Measurements from ENCODE around the gene PGAP1. TPM values are rescaled to one million over a fixed set of nuclear protein-coding genes. Genes with fewer than 3 reads are reported as not detected.

The PGAP1 gene
- total and polyA plus RNA-seq, 10 donors, result 0.38 to 10.1 (median 5.3) TPM

- H3K27ac ChIP-seq, result no peak overlapping the region
- no peaks in the 10 kb centered on the region for H3K4me1 ChIP-seq
- H3K4me3 ChIP-seq, result no peak overlapping the region
- H3K9me3 ChIP-seq, result no peaks in the 10 kb centered on the region
- intact Hi-C loops (cut with DNase I; ENCODE audit: low total_unique reads), result no loop called here
- TF ChIP-seq POLR2AphosphoS5 (IDR thresholded peaks at IDR 0.05) (no peak), POLR2A (IDR thresholded peaks at IDR 0.05) (no peak), CTCF (IDR thresholded peaks at IDR 0.05 in 8 of 11, conservative IDR thresholded peaks at IDR 0.05 in 3 of 11) (no peak)
- WGBS, 5 donors, result 72 to 85% (median 83%) methylated on average over 4 of the region's 4 CpGs
- no peaks in the 10 kb centered on the region for H3K36me3 ChIP-seq
- H3K27me3 ChIP-seq (replicated peaks in 1 of 7), result no peaks in the 10 kb centered on the region
- no peak for DNase-seq
Observed at GRCh38 chr2:196941398-196942078, 15.0 kb upstream of the PGAP1 start.

- no peak for DNase-seq
- H3K4me1 ChIP-seq, result no peaks in the 10 kb centered on the region
- no peaks in the 10 kb centered on the region for H3K9me3 ChIP-seq
- H3K27ac ChIP-seq, result no peak overlapping the region
- WGBS, 5 donors, result 94 to 100% (median 100%) methylated on average over 1 of the region's 1 CpG
- intact Hi-C loops (cut with DNase I; ENCODE audit: low total_unique reads), result no loop called here
- TF ChIP-seq CTCF (IDR thresholded peaks at IDR 0.05 in 8 of 11, conservative IDR thresholded peaks at IDR 0.05 in 3 of 11), result no peak
- no peak for TF ChIP-seq POLR2AphosphoS5 (IDR thresholded peaks at IDR 0.05)
- TF ChIP-seq POLR2A (IDR thresholded peaks at IDR 0.05), result no peak
- no peak overlapping the region for H3K4me3 ChIP-seq
- H3K27me3 ChIP-seq (replicated peaks in 1 of 7), result no peaks in the 10 kb centered on the region
- H3K36me3 ChIP-seq, result no peaks in the 10 kb centered on the region
Observed at GRCh38 chr2:196939371-196939770, 12.9 kb upstream of the PGAP1 start.

GRCh38 chr2:196935432-196935831, 8.9 kb upstream of the PGAP1 start:
- H3K4me1 ChIP-seq, result no peaks in the 10 kb centered on the region
- no peak overlapping the region for H3K4me3 ChIP-seq
- TF ChIP-seq POLR2A (IDR thresholded peaks at IDR 0.05) (no peak), CTCF (IDR thresholded peaks at IDR 0.05 in 8 of 11, conservative IDR thresholded peaks at IDR 0.05 in 3 of 11) (no peak), POLR2AphosphoS5 (IDR thresholded peaks at IDR 0.05) (no peak)
- no peaks in the 10 kb centered on the region for H3K9me3 ChIP-seq
- H3K27me3 ChIP-seq (replicated peaks in 1 of 7), result no peaks in the 10 kb centered on the region
- no peaks in the 10 kb centered on the region for H3K36me3 ChIP-seq
- intact Hi-C loops (cut with DNase I; ENCODE audit: low total_unique reads), result no loop called here
- 69 to 85% (median 77%) methylated on average over 2 of the region's 2 CpGs for WGBS, 5 donors
- no peak overlapping the region for H3K27ac ChIP-seq
- DNase-seq, result no peak

GRCh38 chr2:196934672-196935071, 8.2 kb upstream of the PGAP1 start:
- no peaks in the 10 kb centered on the region for H3K9me3 ChIP-seq
- no peaks in the 10 kb centered on the region for H3K27me3 ChIP-seq (replicated peaks in 1 of 7)
- no peaks in the 10 kb centered on the region for H3K4me1 ChIP-seq
- intact Hi-C loops (cut with DNase I; ENCODE audit: low total_unique reads), result no loop called here
- 52 to 76% (median 69%) methylated on average over 1 of the region's 1 CpG for WGBS, 5 donors
- no peaks in the 10 kb centered on the region for H3K36me3 ChIP-seq
- DNase-seq, result no peak
- TF ChIP-seq CTCF (IDR thresholded peaks at IDR 0.05 in 8 of 11, conservative IDR thresholded peaks at IDR 0.05 in 3 of 11) (no peak), POLR2A (IDR thresholded peaks at IDR 0.05) (no peak), POLR2AphosphoS5 (IDR thresholded peaks at IDR 0.05) (no peak)
- H3K4me3 ChIP-seq, result no peak overlapping the region
- no peak overlapping the region for H3K27ac ChIP-seq
